Type B pancreatic cell (in vitro differentiated cells): ENCODE measurements around the gene PARD3. TPM values are rescaled to one million over a fixed set of nuclear protein-coding genes. Genes with fewer than 3 reads are reported as not detected.
"Not testable (repeated sequence)": the region's sequence is repeated elsewhere in the genome, so short reads cannot be mapped to it uniquely, and the experiment has no call there.

Source experiments
- DNase-seq: peaks from one replicate; pipeline ENCODE4 v3.0.0; 2021; ENCODE audit warnings: mixed read lengths; ENCODE audit not compliant: unreplicated experiment; ENCODE audit errors: extremely low spot score
- H3K27ac Mint-ChIP-seq: 2 replicates; pipeline ENCODE4 v1.8.0; 2021; ENCODE audit warnings: mild to moderate bottlenecking, mixed read lengths
- H3K27me3 Mint-ChIP-seq: 2 replicates; pipeline ENCODE4 v1.8.0; 2021; ENCODE audit warnings: mixed read lengths
- H3K36me3 Mint-ChIP-seq: 2 replicates; pipeline ENCODE4 v1.8.0; 2021; ENCODE audit warnings: mixed read lengths
- H3K4me1 Mint-ChIP-seq: one replicate; pipeline ENCODE4 v1.8.0; 2021; ENCODE audit warnings: mixed read lengths; ENCODE audit not compliant: unreplicated experiment
- H3K4me3 Mint-ChIP-seq: 2 replicates; pipeline ENCODE4 v1.8.0; 2021; ENCODE audit warnings: mild to moderate bottlenecking, mixed read lengths
- H3K9me3 Mint-ChIP-seq: 2 replicates; pipeline ENCODE4 v1.8.0; 2021; ENCODE audit warnings: mixed read lengths
- total RNA-seq: library from RNA; stranded (reverse); gene quantifications from 2 replicates; pipeline ENCODE4 v1.2.1, GENCODE V29; 2021; ENCODE audit warnings: low replicate concordance
- TF ChIP-seq, protein P1 (sequence below): fragments of 200-600 bp; sonication (generic); conservative IDR thresholded peaks from 2 replicates; pipeline ENCODE4 v1.5.0; 2021; ENCODE audit warnings: antibody characterized with exemption, mild to moderate bottlenecking

The PARD3 gene
- total RNA-seq, 1 donor from 2014 or later: 52.3 TPM

DNA sequence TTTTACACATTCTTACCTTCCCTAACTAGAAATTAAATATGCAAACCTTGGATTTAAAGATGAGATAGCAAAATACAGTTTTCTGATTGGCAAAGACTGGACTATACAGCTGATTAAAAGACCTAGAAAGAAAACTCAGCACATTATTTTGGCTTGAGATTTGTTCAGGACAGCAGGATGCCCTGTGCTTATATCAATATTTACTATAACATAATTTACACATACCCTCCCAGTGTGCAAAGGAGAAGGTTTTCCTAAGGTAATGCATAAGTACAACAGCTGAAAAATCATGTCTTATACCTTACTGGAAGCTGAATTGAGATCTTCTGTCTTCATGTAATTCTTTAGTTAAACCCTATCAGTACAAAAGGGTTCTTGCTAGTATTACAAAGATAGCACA is 458.6 kb downstream of the PARD3 start:
- no peaks in the 10 kb centered on the region for H3K9me3 Mint-ChIP-seq
- H3K4me1 Mint-ChIP-seq: peaks cover 11% of the 10 kb centered on the region
- TF ChIP-seq, protein P1, sequence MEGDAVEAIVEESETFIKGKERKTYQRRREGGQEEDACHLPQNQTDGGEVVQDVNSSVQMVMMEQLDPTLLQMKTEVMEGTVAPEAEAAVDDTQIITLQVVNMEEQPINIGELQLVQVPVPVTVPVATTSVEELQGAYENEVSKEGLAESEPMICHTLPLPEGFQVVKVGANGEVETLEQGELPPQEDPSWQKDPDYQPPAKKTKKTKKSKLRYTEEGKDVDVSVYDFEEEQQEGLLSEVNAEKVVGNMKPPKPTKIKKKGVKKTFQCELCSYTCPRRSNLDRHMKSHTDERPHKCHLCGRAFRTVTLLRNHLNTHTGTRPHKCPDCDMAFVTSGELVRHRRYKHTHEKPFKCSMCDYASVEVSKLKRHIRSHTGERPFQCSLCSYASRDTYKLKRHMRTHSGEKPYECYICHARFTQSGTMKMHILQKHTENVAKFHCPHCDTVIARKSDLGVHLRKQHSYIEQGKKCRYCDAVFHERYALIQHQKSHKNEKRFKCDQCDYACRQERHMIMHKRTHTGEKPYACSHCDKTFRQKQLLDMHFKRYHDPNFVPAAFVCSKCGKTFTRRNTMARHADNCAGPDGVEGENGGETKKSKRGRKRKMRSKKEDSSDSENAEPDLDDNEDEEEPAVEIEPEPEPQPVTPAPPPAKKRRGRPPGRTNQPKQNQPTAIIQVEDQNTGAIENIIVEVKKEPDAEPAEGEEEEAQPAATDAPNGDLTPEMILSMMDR: no peak
- H3K4me3 Mint-ChIP-seq: no peak overlapping the region
- H3K36me3 Mint-ChIP-seq: peaks cover 28% of the 10 kb centered on the region
- DNase-seq: no peak
- no peaks in the 10 kb centered on the region for H3K27me3 Mint-ChIP-seq
- H3K27ac Mint-ChIP-seq: no peak overlapping the region

DNA sequence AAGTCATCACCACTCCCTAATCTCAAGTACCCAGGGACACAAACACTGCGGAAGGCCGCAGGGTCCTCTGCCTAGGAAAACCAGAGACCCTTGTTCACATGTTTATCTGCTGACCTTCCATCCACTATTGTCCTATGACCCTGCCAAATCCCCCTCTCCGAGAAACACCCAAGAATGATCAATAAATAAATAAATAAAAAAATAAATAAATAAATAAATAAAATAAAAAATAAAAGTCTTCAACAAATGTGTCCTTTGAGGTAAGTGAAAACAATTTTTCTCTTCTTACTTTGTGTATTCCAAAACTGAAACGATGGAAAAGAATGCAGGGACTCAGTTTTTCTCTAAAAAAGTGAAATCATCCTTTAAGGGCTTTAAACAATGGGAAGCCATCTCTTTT is 461.6 kb downstream of the PARD3 start:
- not testable (repeated sequence) for DNase-seq, H3K27me3 Mint-ChIP-seq, H3K27ac Mint-ChIP-seq, H3K9me3 Mint-ChIP-seq, H3K4me3 Mint-ChIP-seq
- H3K36me3 Mint-ChIP-seq: peaks cover 39% of the 10 kb centered on the region
- H3K4me1 Mint-ChIP-seq: peaks cover 11% of the 10 kb centered on the region

DNA sequence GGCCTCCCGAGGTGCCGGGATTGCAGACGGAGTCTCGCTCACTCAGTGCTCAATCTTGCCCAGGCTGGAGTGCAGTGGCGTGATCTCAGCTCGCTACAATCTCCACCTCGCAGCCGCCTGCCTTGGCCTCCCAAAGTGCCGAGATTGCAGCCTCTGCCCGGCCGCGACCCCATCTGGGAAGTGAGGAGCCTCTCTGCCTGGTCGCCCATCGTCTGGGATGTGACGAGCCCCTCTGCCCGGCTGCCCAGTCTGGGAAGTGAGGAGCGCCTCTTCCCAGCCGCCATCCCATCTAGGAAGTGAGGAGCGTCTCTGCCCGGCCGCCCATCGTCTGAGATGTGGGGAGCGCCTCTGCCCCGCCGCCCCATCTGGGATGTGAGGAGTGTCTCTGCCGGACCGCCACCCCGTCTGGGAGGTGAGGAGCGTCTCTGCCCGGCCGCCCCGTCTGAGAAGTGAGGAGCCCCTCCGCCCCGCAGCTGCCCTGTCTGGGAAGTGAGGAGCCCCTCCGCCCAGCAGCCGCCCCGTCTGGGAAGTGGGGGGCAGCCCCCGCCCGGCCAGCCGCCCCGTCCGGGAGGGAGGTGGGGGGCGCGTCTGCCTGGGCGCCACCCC is 462.4 kb downstream of the PARD3 start:
- not testable (repeated sequence) for H3K9me3 Mint-ChIP-seq, H3K27me3 Mint-ChIP-seq, DNase-seq, H3K4me3 Mint-ChIP-seq, H3K27ac Mint-ChIP-seq
- Mint-ChIP-seq H3K4me1 (peaks cover 11% of the 10 kb centered on the region), H3K36me3 (peaks cover 36% of the 10 kb centered on the region)

DNA sequence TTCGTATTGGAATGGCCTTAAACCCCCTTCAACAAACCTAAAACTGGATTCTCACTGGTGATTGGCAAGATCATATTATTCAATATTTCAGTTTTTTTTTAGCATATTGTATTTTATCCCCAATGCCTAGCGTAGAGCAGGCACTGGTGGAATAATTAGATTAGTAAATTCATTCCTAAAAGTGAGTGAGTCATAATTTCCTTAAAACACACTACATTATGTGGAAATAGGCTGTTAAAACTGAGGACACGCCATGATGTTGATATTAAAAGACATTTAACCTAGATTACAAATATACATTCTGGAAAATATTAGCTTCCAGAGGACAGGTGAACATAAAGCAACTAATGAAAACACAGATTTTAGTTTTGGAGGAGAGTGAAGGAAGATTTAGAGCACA is 463.9 kb downstream of the PARD3 start:
- no peak overlapping the region for H3K4me3 Mint-ChIP-seq
- no peak overlapping the region for H3K27ac Mint-ChIP-seq
- peaks cover 6% of the 10 kb centered on the region for H3K9me3 Mint-ChIP-seq
- H3K36me3 Mint-ChIP-seq: peaks cover 36% of the 10 kb centered on the region
- DNase-seq: no peak
- TF ChIP-seq, protein P1: no peak
- peaks cover 12% of the 10 kb centered on the region for H3K4me1 Mint-ChIP-seq
- no peaks in the 10 kb centered on the region for H3K27me3 Mint-ChIP-seq

- no peaks in the 10 kb centered on the region for H3K27me3 Mint-ChIP-seq
- H3K36me3 Mint-ChIP-seq: peaks cover 28% of the 10 kb centered on the region
- TF ChIP-seq, protein P1: no peak
- H3K27ac Mint-ChIP-seq: no peak overlapping the region
- H3K4me1 Mint-ChIP-seq: peaks cover 21% of the 10 kb centered on the region
- H3K4me3 Mint-ChIP-seq: no peak overlapping the region
- no peak for DNase-seq
- H3K9me3 Mint-ChIP-seq: peaks cover 8% of the 10 kb centered on the region
These were observed 466.1 kb downstream of the PARD3 start for GRCh38 chr10:34348917-34349485.

GRCh38 chr10:34348021-34348420 is 467.1 kb downstream of the PARD3 start:
- Mint-ChIP-seq H3K4me3 (no peak overlapping the region), H3K9me3 (peaks cover 8% of the 10 kb centered on the region), H3K27me3 (no peaks in the 10 kb centered on the region), H3K27ac (no peak overlapping the region), H3K4me1 (peaks cover 21% of the 10 kb centered on the region), H3K36me3 (peaks cover 28% of the 10 kb centered on the region)
- DNase-seq: no peak
- TF ChIP-seq, protein P1: no peak
